CD14-positive monocyte (primary cell): ENCODE data around the gene RANBP6. TPM values are rescaled to one million over a fixed set of nuclear protein-coding genes. Genes with fewer than 3 reads are reported as not detected.
A peak's percentile ranks its signal among the peaks of the same experiment; 100 is the strongest.

Experiments used
- DNase-seq, 3 donors: peaks; one replicate each; pipeline ENCODE4 v3.0.0-alpha.2; 2011 to 2022
- H2AFZ ChIP-seq: 2 replicates; pipeline ENCODE4 v1.6.0; 2012; ENCODE audit warnings: mild to moderate bottlenecking, low read depth, low read length, inconsistent platforms; ENCODE audit not compliant: insufficient read depth, poor library complexity, severe bottlenecking
- H3K27ac ChIP-seq, 2 donors: 1 replicate in 1 of 2; 2 replicates in 1 of 2; pipeline ENCODE4 v1.5.1; 2012 to 2013; ENCODE audit warnings: low read length in 2 of 2, control low read depth in 1 of 2, inconsistent platforms in 1 of 2, low read depth in 1 of 2, mild to moderate bottlenecking in 1 of 2
- H3K27me3 ChIP-seq, 2 donors: one replicate each; pipeline versions ENCODE4 v1.6.0 to v1.6.1; 2011 to 2013; ENCODE audit warnings: low read length in 2 of 2; ENCODE audit not compliant: control insufficient read depth in 2 of 2, insufficient read depth in 2 of 2
- H3K36me3 ChIP-seq, 2 donors: replicated peaks in 1 of 2; 1 replicate in 1 of 2; 2 replicates in 1 of 2; pipeline versions ENCODE4 v1.5.1 to v1.6.1; 2012 to 2013; ENCODE audit warnings: low read length in 2 of 2, control low read depth in 1 of 2, inconsistent platforms in 1 of 2, mild to moderate bottlenecking in 1 of 2; ENCODE audit not compliant: insufficient read depth in 2 of 2, control insufficient read depth in 1 of 2
- H3K4me1 ChIP-seq, 2 donors: 1 replicate in 1 of 2; 2 replicates in 1 of 2; pipeline versions ENCODE4 v1.5.1 to v1.6.1; 2012 to 2013; ENCODE audit warnings: low read length in 2 of 2, control low read depth in 1 of 2, inconsistent platforms in 1 of 2, mild to moderate bottlenecking in 1 of 2, moderate library complexity in 1 of 2; ENCODE audit not compliant: insufficient read depth in 2 of 2, control insufficient read depth in 1 of 2
- H3K4me2 ChIP-seq: replicated peaks from 2 replicates; pipeline ENCODE3; 2012; ENCODE audit warnings: low read length, moderate library complexity, mild to moderate bottlenecking; ENCODE audit not compliant: poor library complexity, severe bottlenecking; ENCODE audit errors: extremely low read depth
- H3K4me3 ChIP-seq, 3 experiments: fragments of 200-600 bp in 1 of 3; sonication (generic) in 1 of 3; replicated peaks in 1 of 3; 1 replicate in 2 of 3; 2 replicates in 1 of 3; pipeline ENCODE4 v1.5.1; 2011 to 2013; ENCODE audit warnings: low read length in 3 of 3, mild to moderate bottlenecking in 3 of 3, control low read depth in 2 of 3, low read depth in 2 of 3, inconsistent platforms in 1 of 3, moderate library complexity in 1 of 3
- H3K79me2 ChIP-seq: 2 replicates; pipeline ENCODE4 v1.6.0; 2012; ENCODE audit warnings: mild to moderate bottlenecking, control low read depth, inconsistent platforms, low read length, moderate library complexity; ENCODE audit not compliant: insufficient read depth
- H3K9ac ChIP-seq: 2 replicates; pipeline ENCODE4 v1.6.0; 2017; ENCODE audit warnings: low read length, mild to moderate bottlenecking; ENCODE audit not compliant: insufficient read depth, poor library complexity, severe bottlenecking
- H3K9me3 ChIP-seq, 2 donors: replicated peaks in 1 of 2; 1 replicate in 1 of 2; 2 replicates in 1 of 2; pipeline versions ENCODE4 v1.5.1 to v1.6.1; 2012 to 2013; ENCODE audit warnings: low read length in 2 of 2, control low read depth in 1 of 2; ENCODE audit not compliant: control insufficient read depth in 1 of 2, insufficient read depth in 1 of 2
- H4K20me1 ChIP-seq: 2 replicates; pipeline ENCODE4 v1.6.0; 2012; ENCODE audit warnings: mild to moderate bottlenecking, low read length, control low read depth, moderate library complexity; ENCODE audit not compliant: insufficient read depth
- H3K27ac Mint-ChIP-seq, 7 donors: one replicate each; pipeline ENCODE4 v1.8.0; 2020; ENCODE audit warnings: mild to moderate bottlenecking in 7 of 7, mixed read lengths in 7 of 7, moderate library complexity in 6 of 7, inconsistent platforms in 2 of 7
- H3K27me3 Mint-ChIP-seq, 3 donors: one replicate each; pipeline ENCODE4 v1.8.0; 2021 to 2022; ENCODE audit warnings: low read depth in 3 of 3, mild to moderate bottlenecking in 3 of 3, mixed read lengths in 3 of 3, moderate library complexity in 3 of 3, inconsistent platforms in 1 of 3
- H3K36me3 Mint-ChIP-seq, 2 donors: one replicate each; pipeline ENCODE4 v1.8.0; 2020; ENCODE audit warnings: mixed read lengths in 2 of 2, inconsistent platforms in 1 of 2, mild to moderate bottlenecking in 1 of 2
- H3K4me1 Mint-ChIP-seq: one replicate; pipeline ENCODE4 v1.8.0; 2020; ENCODE audit warnings: mild to moderate bottlenecking, mixed read lengths
- H3K4me3 Mint-ChIP-seq, 2 donors: one replicate each; pipeline ENCODE4 v1.8.0; 2020; ENCODE audit warnings: mild to moderate bottlenecking in 2 of 2, mixed read lengths in 2 of 2, moderate library complexity in 1 of 2
- H3K9me3 Mint-ChIP-seq, 7 donors: one replicate each; pipeline ENCODE4 v1.8.0; 2020 to 2022; ENCODE audit warnings: mixed read lengths in 7 of 7, mild to moderate bottlenecking in 6 of 7, moderate library complexity in 6 of 7, inconsistent platforms in 2 of 7
- WGBS: methylation state at CpG from one replicate; pipeline ENCODE4 v1.1.5; 2013; ENCODE audit warnings: missing lambda C conversion rate; ENCODE audit not compliant: insufficient coverage; 5-methylcytosine and 5-hydroxymethylcytosine counted together
- intact Hi-C, 2 donors: fragments of 100-400 bp; cut with micrococcal nuclease; formaldehyde crosslinking; loops; one replicate each; pipeline versions ENCODE4 v1.15.0 to v1.15.1; 2023
- polyA plus RNA-seq, 3 donors: library from polyadenylated mRNA; depleted of rRNA in 1 of 3; unstranded in 2 of 3; stranded (reverse) in 1 of 3; fragments of 300-500 nt in 2 of 3; fragments of >200 nt in 1 of 3; fragmentation: Illumina TruSeq in 2 of 3; gene quantifications; 1 replicate in 2 of 3; 2 replicates in 1 of 3; pipeline ENCODE4 v1.2.3, GENCODE V29; 2012 to 2021
- TF ChIP-seq, protein P1 (sequence below): fragments of 200-600 bp; IDR thresholded peaks from one replicate; pipeline ENCODE4 v1.8.0; 2022; ENCODE audit warnings: antibody characterized with exemption, mild to moderate bottlenecking

Gene RANBP6
- polyA plus RNA-seq, 3 donors, result 6.1 to 16.0 (median 15.7) TPM

DNA sequence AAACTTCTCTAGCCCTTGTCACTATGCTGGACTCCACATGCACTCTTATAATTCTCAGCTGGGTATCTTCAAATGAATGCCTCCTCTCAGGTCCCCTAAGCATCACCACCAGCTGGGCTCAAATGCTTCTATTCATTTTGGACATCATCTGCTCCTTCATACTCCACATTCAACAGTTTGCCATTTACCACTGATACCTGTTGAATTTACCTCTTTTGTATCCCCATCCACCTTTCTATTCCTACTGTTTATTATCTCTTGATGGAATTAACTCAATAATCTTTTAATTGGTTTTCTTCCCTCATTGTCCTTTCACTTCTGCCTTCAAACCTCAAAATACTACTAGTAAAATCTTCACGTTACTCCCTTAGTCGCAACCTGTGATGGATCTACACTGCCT, 14.5 kb downstream of the RANBP6 start:
- Mint-ChIP-seq H3K4me1 (peaks cover 21% of the 10 kb centered on the region), H3K4me3 (no peak overlapping the region), H3K27me3 (no peaks in the 10 kb centered on the region), H3K27ac (peak overlapping the region in 2 of 7 donors; percentile 22 to 31), H3K36me3 (peaks cover 17 to 22% of the 10 kb centered on the region in 2 donors), H3K9me3 (no peaks in the 10 kb centered on the region)
- Histone ChIP-seq H3K4me1 (peaks cover 2 to 3% of the 10 kb centered on the region in 2 donors), H3K9me3 (no peaks in the 10 kb centered on the region), H3K36me3 (peaks cover 11 to 40% of the 10 kb centered on the region in 2 donors), H3K9ac (no peak overlapping the region), H3K27ac (no peak overlapping the region), H3K27me3 (no peaks in the 10 kb centered on the region), H2AFZ (no peak overlapping the region), H3K79me2 (peaks cover 98% of the 10 kb centered on the region), H3K4me3 (no peak overlapping the region), H3K4me2 (no peak overlapping the region), H4K20me1 (peaks cover 94% of the 10 kb centered on the region)
- TF ChIP-seq, protein P1, sequence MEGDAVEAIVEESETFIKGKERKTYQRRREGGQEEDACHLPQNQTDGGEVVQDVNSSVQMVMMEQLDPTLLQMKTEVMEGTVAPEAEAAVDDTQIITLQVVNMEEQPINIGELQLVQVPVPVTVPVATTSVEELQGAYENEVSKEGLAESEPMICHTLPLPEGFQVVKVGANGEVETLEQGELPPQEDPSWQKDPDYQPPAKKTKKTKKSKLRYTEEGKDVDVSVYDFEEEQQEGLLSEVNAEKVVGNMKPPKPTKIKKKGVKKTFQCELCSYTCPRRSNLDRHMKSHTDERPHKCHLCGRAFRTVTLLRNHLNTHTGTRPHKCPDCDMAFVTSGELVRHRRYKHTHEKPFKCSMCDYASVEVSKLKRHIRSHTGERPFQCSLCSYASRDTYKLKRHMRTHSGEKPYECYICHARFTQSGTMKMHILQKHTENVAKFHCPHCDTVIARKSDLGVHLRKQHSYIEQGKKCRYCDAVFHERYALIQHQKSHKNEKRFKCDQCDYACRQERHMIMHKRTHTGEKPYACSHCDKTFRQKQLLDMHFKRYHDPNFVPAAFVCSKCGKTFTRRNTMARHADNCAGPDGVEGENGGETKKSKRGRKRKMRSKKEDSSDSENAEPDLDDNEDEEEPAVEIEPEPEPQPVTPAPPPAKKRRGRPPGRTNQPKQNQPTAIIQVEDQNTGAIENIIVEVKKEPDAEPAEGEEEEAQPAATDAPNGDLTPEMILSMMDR, result no peak
- intact Hi-C loops, result no loop called here
- 88% methylated on average over 2 of the region's 2 CpGs for WGBS
- no peak for DNase-seq

DNA sequence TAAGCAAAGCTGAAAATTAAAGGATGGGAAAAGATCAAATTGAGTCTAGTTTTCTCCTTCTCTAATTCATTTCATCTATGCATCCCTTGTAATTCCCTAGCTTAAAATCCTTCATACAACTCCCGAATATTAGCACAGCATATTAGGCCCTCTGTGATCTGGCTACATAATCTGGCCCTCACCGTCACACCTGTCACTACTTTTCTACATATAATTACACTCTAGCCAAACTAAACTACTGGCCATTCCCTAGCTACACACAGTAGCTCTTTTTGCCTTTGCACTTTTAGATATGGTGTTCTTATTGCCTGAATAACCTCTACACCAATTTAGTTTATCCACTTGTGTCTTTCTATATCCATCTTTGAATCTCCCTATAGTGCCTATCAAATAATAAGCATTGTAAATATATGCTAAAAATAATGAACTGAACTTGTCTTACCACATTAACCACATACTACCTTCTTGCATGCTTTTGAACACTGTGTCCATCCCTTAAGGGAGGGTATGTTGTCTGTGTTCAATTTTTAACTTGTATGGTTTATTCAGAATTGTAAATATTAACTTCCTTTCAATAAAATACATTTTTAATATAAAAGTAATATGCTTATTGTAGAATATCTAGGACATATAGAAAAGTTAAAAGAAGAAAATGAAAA, 15.9 kb downstream of the RANBP6 start:
- H3K4me3 Mint-ChIP-seq, result no peak overlapping the region
- Histone ChIP-seq H3K27me3 (no peaks in the 10 kb centered on the region), H3K36me3 (peaks cover 9 to 35% of the 10 kb centered on the region in 2 donors), H2AFZ (no peak overlapping the region), H3K4me3 (no peak overlapping the region), H3K4me1 (no peaks in the 10 kb centered on the region), H4K20me1 (peaks cover 94% of the 10 kb centered on the region), H3K9ac (no peak overlapping the region), H3K79me2 (peaks cover 97% of the 10 kb centered on the region), H3K9me3 (no peaks in the 10 kb centered on the region), H3K27ac (no peak overlapping the region), H3K4me2 (no peak overlapping the region)
- no peak for DNase-seq
- H3K27ac Mint-ChIP-seq, result no peak overlapping the region
- 100% methylated on average over 2 of the region's 2 CpGs for WGBS
- no peaks in the 10 kb centered on the region for H3K27me3 Mint-ChIP-seq
- no peaks in the 10 kb centered on the region for H3K9me3 Mint-ChIP-seq
- intact Hi-C loops, result no loop called here
- H3K36me3 Mint-ChIP-seq, result peaks cover 16 to 17% of the 10 kb centered on the region in 2 donors
- TF ChIP-seq, protein P1, result no peak
- peaks cover 19% of the 10 kb centered on the region for H3K4me1 Mint-ChIP-seq
